Measurements from ENCODE around the gene RNF31.
"Not testable (repeated sequence)": the region's sequence is repeated elsewhere in the genome, so short reads cannot be mapped to it uniquely, and the experiment has no call there.

The RNF31 gene

DNA sequence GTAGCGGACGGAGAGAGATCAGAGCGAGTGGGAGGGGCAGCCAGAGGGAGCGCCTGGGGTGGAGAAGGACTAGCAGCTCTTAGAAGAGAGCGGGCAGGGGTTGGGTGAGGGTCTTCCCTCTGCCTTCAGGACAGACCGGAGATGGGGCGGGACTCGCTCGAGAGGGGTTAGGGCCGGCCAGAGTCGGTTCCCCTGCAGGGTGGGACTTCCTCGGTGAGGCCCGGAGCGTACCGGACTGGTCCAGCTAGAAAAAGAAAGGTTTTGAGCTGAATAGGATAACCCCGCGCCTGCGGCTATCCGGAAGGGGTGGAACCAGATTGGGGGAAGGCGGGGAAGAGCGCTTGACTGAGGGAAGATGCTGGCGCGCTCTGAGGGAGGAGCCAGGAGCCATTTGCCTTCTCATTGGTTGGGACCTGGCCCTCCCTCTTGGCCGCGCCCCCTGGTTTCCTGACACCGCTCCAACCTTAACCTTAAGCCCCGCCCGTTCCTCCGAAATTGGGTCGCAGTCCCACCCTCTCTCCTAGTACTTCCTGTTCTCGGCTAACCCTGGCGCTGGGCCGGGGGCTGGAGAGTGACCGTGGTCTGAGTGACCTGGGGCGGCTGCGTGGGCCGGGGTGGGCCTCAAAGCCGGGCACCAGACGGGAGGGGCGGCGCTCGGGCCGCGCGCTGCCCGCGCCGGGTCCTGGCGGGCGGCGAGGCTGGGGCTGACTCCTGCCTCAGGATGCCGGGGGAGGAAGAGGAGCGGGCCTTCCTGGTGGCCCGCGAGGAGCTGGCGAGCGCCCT lies at the start of gene RNF31:
TSS of gene RNF31 (plus strand) at position 521 of the 783 bp plus-strand sequence. CDS start at position 722, 201 bp downstream.
- peak; percentile 93 to 95 for DNase-seq (ENCODE audit: low read depth in 2 of 2, low spot score in 1 of 2)

DNA sequence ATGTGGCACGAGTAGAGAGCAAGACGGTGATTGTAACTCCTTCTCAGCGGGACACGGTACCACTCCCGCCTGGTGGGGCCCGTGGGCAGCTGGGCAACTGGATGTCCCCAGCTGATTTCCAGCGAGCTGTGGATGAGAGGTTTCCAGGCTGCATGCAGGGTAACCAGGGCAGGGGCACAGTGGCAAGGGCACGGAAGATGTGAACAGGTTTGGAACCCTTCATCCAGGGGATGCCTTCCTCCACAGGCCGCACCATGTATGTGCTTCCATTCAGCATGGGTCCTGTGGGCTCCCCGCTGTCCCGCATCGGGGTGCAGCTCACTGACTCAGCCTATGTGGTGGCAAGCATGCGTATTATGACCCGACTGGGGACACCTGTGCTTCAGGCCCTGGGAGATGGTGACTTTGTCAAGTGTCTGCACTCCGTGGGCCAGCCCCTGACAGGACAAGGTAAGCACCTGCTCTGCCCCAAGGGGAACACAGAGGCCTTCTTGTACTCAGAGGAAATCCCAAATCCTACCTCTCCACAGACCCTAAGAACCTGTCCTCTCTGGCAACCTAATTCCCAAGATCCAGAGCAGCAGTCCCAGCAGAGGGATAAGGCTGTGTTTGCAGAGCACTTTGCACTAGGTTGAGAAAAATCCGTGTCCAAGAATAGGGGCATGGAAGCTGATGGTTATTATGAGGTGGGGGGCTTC lies 48.9 kb upstream of the RNF31 start:
- DNase-seq (ENCODE audit: low read depth in 2 of 2, low spot score in 1 of 2), result no peak

- no peak for DNase-seq (ENCODE audit: low read depth in 2 of 2, low spot score in 1 of 2)
Measured at GRCh38 chr14:24098927-24099813, 48.1 kb upstream of the RNF31 start.

GRCh38 chr14:24100197-24100981 lies 46.9 kb upstream of the RNF31 start:
- no peak for DNase-seq (ENCODE audit: low read depth in 2 of 2, low spot score in 1 of 2)

GRCh38 chr14:24100982-24101494 lies 46.3 kb upstream of the RNF31 start:
- no peak for DNase-seq (ENCODE audit: low read depth in 2 of 2, low spot score in 1 of 2)

GRCh38 chr14:24102357-24103048 lies 44.8 kb upstream of the RNF31 start:
- no peak for DNase-seq (ENCODE audit: low read depth in 2 of 2, low spot score in 1 of 2)

GRCh38 chr14:24103451-24103850 lies 43.8 kb upstream of the RNF31 start:
- no peak for DNase-seq (ENCODE audit: low read depth in 2 of 2, low spot score in 1 of 2)

DNA sequence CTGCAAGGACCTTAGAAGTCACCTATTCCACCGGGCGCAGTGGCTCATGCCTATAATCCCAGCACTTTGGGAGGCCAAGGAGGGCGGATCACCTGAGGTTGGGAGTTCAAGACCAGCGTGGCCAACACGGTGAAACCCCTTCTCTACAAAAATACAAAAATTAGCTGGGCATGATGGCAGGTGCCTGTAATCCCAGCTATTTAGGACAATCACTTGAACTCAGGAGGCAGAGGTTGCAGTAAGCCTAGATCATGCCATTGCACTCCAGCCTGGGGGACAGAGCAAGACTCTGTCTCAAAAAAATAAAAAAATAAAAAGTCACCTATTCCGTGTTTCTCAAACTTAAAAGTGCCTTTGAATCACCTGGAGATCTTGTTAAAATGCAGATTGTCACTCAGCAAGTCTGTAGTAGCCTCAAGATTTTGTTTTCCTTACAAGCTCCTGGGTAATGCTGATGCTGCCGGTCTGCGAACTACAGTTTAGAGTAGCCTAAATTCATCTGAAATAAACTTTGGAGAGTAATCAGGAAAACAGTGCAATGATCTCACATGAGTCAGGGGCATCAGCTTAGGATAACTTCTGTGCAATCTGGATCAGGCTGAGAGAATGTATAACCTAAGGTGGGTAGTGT lies 41.6 kb upstream of the RNF31 start:
- not testable (repeated sequence) for DNase-seq (ENCODE audit: low read depth in 2 of 2, low spot score in 1 of 2)

GRCh38 chr14:24106672-24107271 lies 40.5 kb upstream of the RNF31 start:
- no peak for DNase-seq (ENCODE audit: low read depth in 2 of 2, low spot score in 1 of 2)

DNA sequence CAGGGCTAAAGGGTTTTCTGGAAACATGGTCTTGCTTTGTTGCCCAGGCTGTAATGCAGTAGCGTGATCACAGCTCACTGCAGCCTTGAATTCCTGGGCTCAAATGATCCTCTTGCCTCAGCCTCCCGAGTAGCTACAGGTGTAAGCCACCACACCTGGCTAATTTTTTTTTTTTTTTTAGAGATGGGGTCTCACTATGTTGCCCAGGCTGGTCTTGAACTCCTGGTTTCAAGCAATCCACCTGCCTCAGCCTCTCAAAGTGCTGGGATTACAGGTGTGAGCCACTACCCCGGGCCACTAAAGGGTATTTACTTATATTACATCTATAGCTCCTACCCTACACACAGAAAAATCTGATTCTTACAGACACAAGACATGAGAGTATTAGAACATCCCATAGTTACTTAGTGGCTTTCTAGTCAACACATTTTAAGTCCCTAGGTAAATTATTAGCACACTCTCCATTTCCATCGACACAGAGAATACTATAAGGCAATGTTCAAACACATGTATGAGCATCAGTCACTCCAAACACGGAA lies 38.9 kb upstream of the RNF31 start:
- no peak for DNase-seq (ENCODE audit: low read depth in 2 of 2, low spot score in 1 of 2)

DNA sequence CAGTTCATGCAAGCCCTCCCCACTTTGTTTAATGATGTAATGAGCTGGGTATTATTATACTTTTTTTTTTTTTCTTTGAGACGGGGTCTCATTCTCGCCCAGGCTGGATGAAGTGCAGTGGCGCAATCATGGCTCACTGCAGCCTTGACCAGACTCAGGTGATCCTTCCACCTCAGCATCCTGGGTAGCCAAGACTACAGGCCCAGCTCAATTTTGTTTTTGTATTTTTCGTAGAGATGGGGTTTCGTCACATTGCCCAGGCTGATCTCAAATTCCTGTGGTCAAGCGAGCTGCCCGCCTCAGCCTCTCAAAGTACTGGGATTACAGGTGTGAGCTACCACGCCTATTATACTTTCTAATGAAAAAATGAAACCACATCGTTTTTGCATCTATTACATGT lies 37.2 kb upstream of the RNF31 start:
- DNase-seq (ENCODE audit: low read depth in 2 of 2, low spot score in 1 of 2), result no peak

DNA sequence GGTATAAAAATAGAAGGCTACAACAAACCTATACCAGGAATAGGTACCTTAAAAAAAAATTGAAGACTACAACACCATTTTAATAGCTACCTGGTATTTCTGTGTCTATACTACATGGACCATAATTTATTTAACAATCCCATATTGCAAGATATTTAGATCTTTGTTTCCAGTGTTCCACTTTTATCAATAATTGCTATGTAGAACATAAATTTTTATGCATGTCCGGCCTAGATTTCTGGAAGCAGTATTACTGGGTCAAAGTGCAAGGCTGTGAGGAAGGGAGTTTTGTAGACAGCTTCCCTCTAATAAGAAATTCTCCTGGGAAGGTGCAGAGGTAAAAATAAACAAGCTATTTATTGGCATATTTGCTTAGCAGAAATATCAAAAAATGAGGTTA lies 36.8 kb upstream of the RNF31 start:
- no peak for DNase-seq (ENCODE audit: low read depth in 2 of 2, low spot score in 1 of 2)

DNA sequence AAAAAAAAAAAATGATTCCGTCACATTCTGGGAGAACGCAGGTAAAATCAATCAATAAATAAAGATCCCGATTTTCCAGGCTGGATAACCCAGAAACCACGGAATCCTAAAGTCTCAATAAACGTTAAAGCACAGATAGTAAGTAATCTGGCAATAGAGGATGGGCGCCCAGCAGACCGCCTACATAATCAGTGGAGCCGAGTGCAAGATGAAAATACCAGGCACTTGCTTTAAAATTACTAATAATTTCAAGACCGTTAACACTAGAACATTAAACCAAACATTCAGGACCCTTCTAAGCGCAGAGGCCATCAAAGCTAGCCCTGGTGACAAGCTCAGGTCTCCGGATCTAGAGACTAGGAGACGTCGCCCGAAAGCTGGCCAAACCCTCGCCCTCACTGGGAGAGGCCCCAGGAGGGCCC lies 33.9 kb upstream of the RNF31 start:
- DNase-seq (ENCODE audit: low read depth in 2 of 2, low spot score in 1 of 2), result no peak

DNA sequence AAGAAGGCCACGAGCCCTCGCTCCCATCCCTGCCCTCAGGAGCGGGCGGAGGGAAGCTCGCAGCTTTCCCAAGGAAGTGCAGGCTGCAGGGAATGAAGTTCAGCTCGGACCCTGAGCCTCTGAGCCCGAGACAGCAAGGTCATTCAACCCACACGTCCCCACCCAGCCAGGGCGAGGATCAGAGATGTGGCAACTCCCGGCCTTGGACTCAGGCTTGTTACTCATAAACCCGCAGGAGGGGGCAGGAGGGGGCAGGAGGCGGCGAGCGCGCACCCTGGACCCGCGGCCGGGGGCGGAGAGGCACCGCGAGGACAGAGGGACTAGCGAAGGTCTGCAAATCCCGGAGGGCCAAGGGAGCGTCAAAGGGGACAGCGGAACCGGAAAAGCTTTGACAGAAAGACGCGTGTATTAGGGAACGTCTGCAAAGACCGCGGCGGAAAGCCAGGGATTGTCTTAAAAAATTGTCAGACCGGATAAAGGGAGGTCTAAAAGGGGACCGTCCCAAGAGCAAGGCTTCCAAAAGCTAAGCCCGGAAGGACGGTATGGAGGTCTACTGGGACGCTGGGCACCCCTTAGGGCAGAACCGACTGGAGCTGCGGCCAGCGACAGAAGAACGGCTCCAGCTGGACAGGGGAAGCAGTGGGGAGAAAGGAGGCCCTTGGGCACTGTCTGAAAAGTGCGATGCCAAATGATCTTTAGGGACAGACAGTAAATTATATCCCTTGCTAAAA lies 33.3 kb upstream of the RNF31 start:
- DNase-seq (ENCODE audit: low read depth in 2 of 2, low spot score in 1 of 2), result peak; percentile 46 to 59

DNA sequence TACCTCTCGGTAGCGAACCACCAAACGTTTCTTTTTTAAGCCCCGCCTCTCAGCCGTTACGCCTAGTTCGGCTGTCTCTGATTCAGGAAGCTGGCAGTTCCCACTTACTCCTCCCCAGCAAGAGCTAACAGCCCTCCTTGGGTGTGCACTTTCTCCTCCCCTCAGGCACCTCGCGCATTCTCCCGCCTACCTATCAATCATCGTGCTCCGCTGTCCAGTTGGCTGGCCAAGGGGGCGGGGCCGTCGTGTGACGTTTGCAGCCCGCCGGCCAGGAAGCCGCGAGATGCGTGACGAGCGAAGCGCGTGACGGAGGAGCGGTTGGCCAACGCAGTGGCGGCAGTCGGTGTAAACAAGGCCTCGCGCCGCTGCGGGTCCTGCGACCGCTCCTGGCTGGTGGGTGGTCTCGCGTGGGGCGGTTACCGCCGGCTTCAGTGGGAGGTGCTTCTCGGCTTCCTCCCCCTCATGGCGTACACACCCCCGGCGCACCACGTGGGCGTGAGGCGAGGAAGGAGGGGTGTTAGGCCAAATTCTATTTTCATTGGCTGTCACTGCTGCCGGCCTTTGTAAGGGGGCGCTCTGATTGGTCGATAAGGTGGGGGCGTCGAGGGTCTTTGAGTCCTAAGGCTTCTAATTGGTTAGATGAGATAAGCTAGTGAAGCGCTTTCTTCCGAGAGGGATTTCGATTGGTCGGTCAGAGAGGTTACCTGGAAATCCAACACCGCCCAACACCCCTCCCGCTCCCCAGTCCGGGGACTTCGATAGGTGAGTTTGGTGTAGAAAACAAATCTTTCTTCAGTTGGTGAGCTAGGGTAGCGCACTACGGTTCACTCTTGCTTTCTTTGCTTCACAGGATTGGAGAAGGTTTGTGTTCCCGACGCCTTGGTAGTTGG lies 32.5 kb upstream of the RNF31 start, which contains the start of the genes DCAF11 and NRL:
TSS of gene DCAF11 (plus strand) at position 246 of the 890 bp plus-strand sequence. CDS start 818 bp downstream, outside the sequence.
TSS of gene NRL (minus strand) at position 418 of the 890 bp plus-strand sequence. CDS start 32,101 bp downstream, outside the sequence.
- peak; percentile 97 to 98 for DNase-seq (ENCODE audit: low read depth in 2 of 2, low spot score in 1 of 2)

GRCh38 chr14:24115422-24116127 lies 31.7 kb upstream of the RNF31 start:
- DNase-seq (ENCODE audit: low read depth in 2 of 2, low spot score in 1 of 2), result no peak
